Neural crest cell (in vitro differentiated cells): ENCODE results near the gene GATA5. TPM values are rescaled to one million over a fixed set of nuclear protein-coding genes. Genes with fewer than 3 reads are reported as not detected.

Source experiments
- DNase-seq: peaks from one replicate; pipeline ENCODE4 v3.0.0; 2021; ENCODE audit warnings: low read depth, mixed read lengths, low spot score
- H3K27ac Mint-ChIP-seq: one replicate; pipeline ENCODE4 v1.8.0; 2021; ENCODE audit warnings: mild to moderate bottlenecking, mixed read lengths; ENCODE audit not compliant: unreplicated experiment
- H3K27me3 Mint-ChIP-seq: 2 replicates; pipeline ENCODE4 v1.8.0; 2021; ENCODE audit warnings: low read depth, mild to moderate bottlenecking, mixed read lengths
- H3K36me3 Mint-ChIP-seq: 2 replicates; pipeline ENCODE4 v1.8.0; 2021; ENCODE audit warnings: low read depth, mild to moderate bottlenecking, mixed read lengths
- H3K4me1 Mint-ChIP-seq: 2 replicates; pipeline ENCODE4 v1.8.0; 2021; ENCODE audit warnings: mixed read lengths
- H3K4me3 Mint-ChIP-seq: one replicate; pipeline ENCODE4 v1.8.0; 2021; ENCODE audit warnings: mild to moderate bottlenecking, mixed read lengths
- H3K9me3 Mint-ChIP-seq: 2 replicates; pipeline ENCODE4 v1.8.0; 2021; ENCODE audit warnings: mixed read lengths
- total RNA-seq: library from RNA; stranded (reverse); gene quantifications from 2 replicates; pipeline ENCODE4 v1.2.1, GENCODE V29; 2021
- TF ChIP-seq, protein P1 (sequence below): fragments of 200-600 bp; sonication (generic); conservative IDR thresholded peaks from 2 replicates; pipeline ENCODE4 v1.5.0; 2021; ENCODE audit warnings: antibody characterized with exemption, mild to moderate bottlenecking

The GATA5 gene
- total RNA-seq, 1 donor from 2014 or later: not detected

DNA sequence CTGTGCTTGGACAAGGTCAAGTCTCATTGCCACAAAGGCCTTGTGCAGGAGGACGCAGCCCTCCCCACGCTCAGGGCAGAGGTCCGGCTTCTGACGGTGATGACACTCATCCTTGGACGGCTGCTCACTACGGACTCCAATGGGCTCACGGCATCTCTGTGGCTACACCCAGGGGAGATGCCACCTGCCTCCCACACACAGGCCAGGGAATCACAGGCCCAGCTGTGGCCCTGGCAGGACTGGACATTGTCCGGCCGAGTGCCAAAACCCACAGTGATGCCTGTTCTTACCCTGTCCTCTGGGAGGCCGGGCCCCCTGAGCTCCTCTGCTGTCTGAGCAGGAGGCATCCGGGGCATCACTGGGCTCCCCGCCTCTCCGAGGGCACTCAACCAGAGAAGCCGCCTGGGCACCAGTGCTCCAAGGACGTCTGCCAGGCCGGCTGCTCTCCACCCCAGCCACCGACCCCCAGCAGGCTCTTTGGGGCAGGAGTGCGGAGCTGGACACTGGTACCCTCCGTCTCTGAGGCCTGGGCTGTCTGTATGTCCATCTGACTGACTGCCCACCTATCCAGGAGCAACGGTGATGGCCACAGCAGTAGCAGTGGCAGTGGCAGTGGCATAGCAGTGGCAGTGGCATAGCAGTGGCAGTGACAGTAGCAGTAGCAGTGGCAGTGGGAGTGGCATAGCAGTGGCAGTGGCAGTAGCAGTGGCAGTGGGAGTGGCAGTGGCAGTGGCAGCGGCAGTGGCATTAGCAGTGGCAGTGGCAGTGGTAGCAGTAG is 50.3 kb downstream of the GATA5 start:
- H3K27me3 Mint-ChIP-seq: no peaks in the 10 kb centered on the region
- no peaks in the 10 kb centered on the region for H3K9me3 Mint-ChIP-seq
- TF ChIP-seq, protein P1, sequence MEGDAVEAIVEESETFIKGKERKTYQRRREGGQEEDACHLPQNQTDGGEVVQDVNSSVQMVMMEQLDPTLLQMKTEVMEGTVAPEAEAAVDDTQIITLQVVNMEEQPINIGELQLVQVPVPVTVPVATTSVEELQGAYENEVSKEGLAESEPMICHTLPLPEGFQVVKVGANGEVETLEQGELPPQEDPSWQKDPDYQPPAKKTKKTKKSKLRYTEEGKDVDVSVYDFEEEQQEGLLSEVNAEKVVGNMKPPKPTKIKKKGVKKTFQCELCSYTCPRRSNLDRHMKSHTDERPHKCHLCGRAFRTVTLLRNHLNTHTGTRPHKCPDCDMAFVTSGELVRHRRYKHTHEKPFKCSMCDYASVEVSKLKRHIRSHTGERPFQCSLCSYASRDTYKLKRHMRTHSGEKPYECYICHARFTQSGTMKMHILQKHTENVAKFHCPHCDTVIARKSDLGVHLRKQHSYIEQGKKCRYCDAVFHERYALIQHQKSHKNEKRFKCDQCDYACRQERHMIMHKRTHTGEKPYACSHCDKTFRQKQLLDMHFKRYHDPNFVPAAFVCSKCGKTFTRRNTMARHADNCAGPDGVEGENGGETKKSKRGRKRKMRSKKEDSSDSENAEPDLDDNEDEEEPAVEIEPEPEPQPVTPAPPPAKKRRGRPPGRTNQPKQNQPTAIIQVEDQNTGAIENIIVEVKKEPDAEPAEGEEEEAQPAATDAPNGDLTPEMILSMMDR: no peak
- H3K4me3 Mint-ChIP-seq: no peak overlapping the region
- no peak overlapping the region for H3K27ac Mint-ChIP-seq
- H3K4me1 Mint-ChIP-seq: peaks cover 6% of the 10 kb centered on the region
- no peaks in the 10 kb centered on the region for H3K36me3 Mint-ChIP-seq
- DNase-seq: no peak

DNA sequence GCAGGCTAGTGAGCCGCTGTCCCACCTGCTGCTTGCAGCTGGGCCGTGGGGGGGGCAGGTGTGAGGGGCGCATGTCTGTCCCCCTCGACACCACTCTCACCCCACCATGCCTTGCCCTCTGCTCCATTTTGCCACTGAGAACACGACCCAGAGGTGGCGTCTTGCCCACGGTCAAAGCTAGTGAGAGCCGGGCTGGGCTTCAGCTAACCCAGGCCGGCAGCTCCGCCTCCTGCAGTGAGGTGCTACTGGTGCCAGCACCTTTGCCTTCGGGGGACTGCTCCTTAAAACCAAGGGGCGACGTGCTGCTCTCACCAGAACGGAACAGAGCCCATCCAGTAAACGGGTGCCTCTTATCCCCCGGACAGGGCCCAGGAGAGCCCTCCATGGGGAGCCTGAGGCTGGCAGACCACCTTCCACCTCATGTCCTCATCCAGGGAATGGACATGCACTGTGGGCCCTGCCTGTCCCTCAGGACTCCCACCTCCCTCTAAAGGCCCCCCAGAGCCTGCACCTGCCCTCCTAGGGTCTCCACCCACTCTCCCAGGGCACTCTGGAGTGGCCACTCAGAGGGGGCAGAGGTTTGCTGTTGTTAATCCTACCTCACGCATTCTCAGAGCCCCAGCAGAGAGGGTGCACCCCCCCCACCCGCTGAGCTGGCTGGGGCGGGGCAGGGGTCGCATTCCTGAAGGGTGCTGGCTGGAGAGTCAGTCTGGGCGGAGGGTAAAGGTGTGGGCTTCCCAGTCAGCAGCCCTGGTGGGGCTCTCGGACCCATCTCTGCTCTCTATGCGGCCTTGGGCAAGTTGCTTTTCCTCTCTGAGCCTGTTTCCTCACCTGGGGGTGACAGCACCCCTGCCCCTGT is 51.3 kb downstream of the GATA5 start:
- no peak for DNase-seq
- Mint-ChIP-seq H3K27ac (no peak overlapping the region), H3K27me3 (no peaks in the 10 kb centered on the region), H3K9me3 (no peaks in the 10 kb centered on the region), H3K4me3 (no peak overlapping the region), H3K36me3 (no peaks in the 10 kb centered on the region), H3K4me1 (peaks cover 6% of the 10 kb centered on the region)
- TF ChIP-seq, protein P1: no peak

GRCh38 chr20:62423326-62423706 is 52.5 kb downstream of the GATA5 start:
- Mint-ChIP-seq H3K36me3 (no peaks in the 10 kb centered on the region), H3K4me3 (no peak overlapping the region), H3K27me3 (no peaks in the 10 kb centered on the region), H3K9me3 (no peaks in the 10 kb centered on the region), H3K4me1 (no peaks in the 10 kb centered on the region), H3K27ac (no peak overlapping the region)
- DNase-seq: no peak
- TF ChIP-seq, protein P1: no peak

GRCh38 chr20:62422636-62423325 is 53.0 kb downstream of the GATA5 start:
- H3K36me3 Mint-ChIP-seq: no peaks in the 10 kb centered on the region
- no peak for DNase-seq
- no peaks in the 10 kb centered on the region for H3K4me1 Mint-ChIP-seq
- H3K27ac Mint-ChIP-seq: no peak overlapping the region
- no peak overlapping the region for H3K4me3 Mint-ChIP-seq
- H3K9me3 Mint-ChIP-seq: no peaks in the 10 kb centered on the region
- TF ChIP-seq, protein P1: no peak
- H3K27me3 Mint-ChIP-seq: no peaks in the 10 kb centered on the region

- Mint-ChIP-seq H3K4me1 (no peaks in the 10 kb centered on the region), H3K27me3 (no peaks in the 10 kb centered on the region), H3K27ac (no peak overlapping the region), H3K9me3 (no peaks in the 10 kb centered on the region), H3K4me3 (no peak overlapping the region), H3K36me3 (no peaks in the 10 kb centered on the region)
- TF ChIP-seq, protein P1: no peak
- no peak for DNase-seq
Measured at GRCh38 chr20:62421716-62421990, 54.1 kb downstream of the GATA5 start.
